IMR-90 (cell line): ENCODE measurements around the gene AFM.

Experiments used
- BHLHE40 ChIP-seq: fragments of 150-350 bp; IDR thresholded peaks from 2 replicates; pipeline ENCODE4 v1.6.1; 2016; ENCODE audit warnings: mild to moderate bottlenecking, low read depth, low read length
- CHD1 ChIP-seq: IDR thresholded peaks from 2 replicates; pipeline ENCODE4 v1.6.1; 2012; ENCODE audit warnings: low read depth, low read length, improper control_type of control experiment
- MAFK ChIP-seq: IDR thresholded peaks from 2 replicates; pipeline ENCODE4 v1.6.1; 2012; ENCODE audit warnings: low read depth, low read length, improper control_type of control experiment
- NFE2L2 ChIP-seq: fragments of 150-350 bp; IDR thresholded peaks from 2 replicates; pipeline ENCODE4 v1.6.1; 2016; ENCODE audit warnings: low read depth, mild to moderate bottlenecking, low read length
- POLR2A ChIP-seq: IDR thresholded peaks from 2 replicates; pipeline ENCODE4 v1.6.1; 2012; ENCODE audit warnings: mild to moderate bottlenecking, low read depth, low read length
- RAD21 ChIP-seq: IDR thresholded peaks from 2 replicates; pipeline ENCODE4 v1.6.1; 2012; ENCODE audit warnings: low read length, improper control_type of control experiment
- RCOR1 ChIP-seq: IDR thresholded peaks from 2 replicates; pipeline ENCODE4 v1.6.1; 2012; ENCODE audit warnings: mild to moderate bottlenecking, low read length, improper control_type of control experiment; ENCODE audit not compliant: insufficient replicate concordance
- RFX5 ChIP-seq: IDR thresholded peaks from 2 replicates; pipeline ENCODE4 v1.8.0; 2012; ENCODE audit warnings: low read depth, mild to moderate bottlenecking, low read length, moderate library complexity
- SMC3 ChIP-seq: fragments of 150-350 bp; IDR thresholded peaks from 2 replicates; pipeline ENCODE4 v1.6.1; 2016; ENCODE audit warnings: low read depth, mild to moderate bottlenecking, antibody characterized with exemption, low read length, moderate library complexity
- TF ChIP-seq, protein P1 (sequence below): conservative IDR thresholded peaks from 2 replicates; pipeline ENCODE4 v1.5.1; 2012; ENCODE audit warnings: mild to moderate bottlenecking, low read depth, low read length, improper control_type of control experiment
- TF ChIP-seq, protein P2 (sequence below): fragments of 150-350 bp; IDR thresholded peaks from 2 replicates; pipeline ENCODE4 v1.6.1; 2016; ENCODE audit warnings: low read depth, mild to moderate bottlenecking, low read length, moderate library complexity, borderline replicate concordance
- TF ChIP-seq, protein P3 (sequence below): fragments of 150-350 bp; IDR thresholded peaks from 2 replicates; pipeline ENCODE4 v1.6.1; 2017; ENCODE audit warnings: mild to moderate bottlenecking, antibody characterized with exemption, low read length, low read depth

DNA sequence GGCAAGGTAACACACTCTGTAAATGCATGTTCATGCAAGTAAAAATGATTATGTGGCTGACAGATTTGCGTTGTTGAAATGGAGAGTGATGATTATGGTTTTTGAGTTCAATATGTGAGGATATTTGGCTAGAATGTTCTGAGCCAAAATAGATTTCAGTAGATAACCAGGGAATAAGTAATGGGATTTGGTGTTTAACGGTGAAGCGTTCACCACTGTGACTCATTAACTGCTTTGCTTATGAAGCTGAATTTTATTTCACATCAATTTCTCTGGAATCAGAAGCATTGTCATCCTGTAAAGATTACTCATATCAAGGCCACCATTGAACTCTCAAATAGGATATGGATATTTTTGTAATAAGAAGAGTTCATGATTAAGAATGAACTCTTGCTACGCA is 33.9 kb upstream of the AFM start:
- no peak for TF ChIP-seq POLR2A
- TF ChIP-seq RFX5, result no peak
- TF ChIP-seq, protein P1, sequence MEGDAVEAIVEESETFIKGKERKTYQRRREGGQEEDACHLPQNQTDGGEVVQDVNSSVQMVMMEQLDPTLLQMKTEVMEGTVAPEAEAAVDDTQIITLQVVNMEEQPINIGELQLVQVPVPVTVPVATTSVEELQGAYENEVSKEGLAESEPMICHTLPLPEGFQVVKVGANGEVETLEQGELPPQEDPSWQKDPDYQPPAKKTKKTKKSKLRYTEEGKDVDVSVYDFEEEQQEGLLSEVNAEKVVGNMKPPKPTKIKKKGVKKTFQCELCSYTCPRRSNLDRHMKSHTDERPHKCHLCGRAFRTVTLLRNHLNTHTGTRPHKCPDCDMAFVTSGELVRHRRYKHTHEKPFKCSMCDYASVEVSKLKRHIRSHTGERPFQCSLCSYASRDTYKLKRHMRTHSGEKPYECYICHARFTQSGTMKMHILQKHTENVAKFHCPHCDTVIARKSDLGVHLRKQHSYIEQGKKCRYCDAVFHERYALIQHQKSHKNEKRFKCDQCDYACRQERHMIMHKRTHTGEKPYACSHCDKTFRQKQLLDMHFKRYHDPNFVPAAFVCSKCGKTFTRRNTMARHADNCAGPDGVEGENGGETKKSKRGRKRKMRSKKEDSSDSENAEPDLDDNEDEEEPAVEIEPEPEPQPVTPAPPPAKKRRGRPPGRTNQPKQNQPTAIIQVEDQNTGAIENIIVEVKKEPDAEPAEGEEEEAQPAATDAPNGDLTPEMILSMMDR, result no peak
- TF ChIP-seq RAD21, result no peak
- TF ChIP-seq, protein P2, sequence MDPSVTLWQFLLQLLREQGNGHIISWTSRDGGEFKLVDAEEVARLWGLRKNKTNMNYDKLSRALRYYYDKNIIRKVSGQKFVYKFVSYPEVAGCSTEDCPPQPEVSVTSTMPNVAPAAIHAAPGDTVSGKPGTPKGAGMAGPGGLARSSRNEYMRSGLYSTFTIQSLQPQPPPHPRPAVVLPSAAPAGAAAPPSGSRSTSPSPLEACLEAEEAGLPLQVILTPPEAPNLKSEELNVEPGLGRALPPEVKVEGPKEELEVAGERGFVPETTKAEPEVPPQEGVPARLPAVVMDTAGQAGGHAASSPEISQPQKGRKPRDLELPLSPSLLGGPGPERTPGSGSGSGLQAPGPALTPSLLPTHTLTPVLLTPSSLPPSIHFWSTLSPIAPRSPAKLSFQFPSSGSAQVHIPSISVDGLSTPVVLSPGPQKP, result no peak
- TF ChIP-seq MAFK, result no peak
- TF ChIP-seq, protein P3, sequence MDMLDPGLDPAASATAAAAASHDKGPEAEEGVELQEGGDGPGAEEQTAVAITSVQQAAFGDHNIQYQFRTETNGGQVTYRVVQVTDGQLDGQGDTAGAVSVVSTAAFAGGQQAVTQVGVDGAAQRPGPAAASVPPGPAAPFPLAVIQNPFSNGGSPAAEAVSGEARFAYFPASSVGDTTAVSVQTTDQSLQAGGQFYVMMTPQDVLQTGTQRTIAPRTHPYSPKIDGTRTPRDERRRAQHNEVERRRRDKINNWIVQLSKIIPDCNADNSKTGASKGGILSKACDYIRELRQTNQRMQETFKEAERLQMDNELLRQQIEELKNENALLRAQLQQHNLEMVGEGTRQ, result no peak
- TF ChIP-seq NFE2L2, result no peak
- TF ChIP-seq SMC3, result no peak
- TF ChIP-seq CHD1, result no peak
- TF ChIP-seq RCOR1, result no peak
- TF ChIP-seq BHLHE40, result no peak
